G401.6 (cell line): ENCODE data around the gene BCAS2.
"Not testable (repeated sequence)": the region's sequence is repeated elsewhere in the genome, so short reads cannot be mapped to it uniquely, and the experiment has no call there.

Source experiments
- FAIRE-seq: peaks from 2 replicates; lab custom pipeline; 2012; peaks lifted over from hg19 to GRCh38; lab: Jason Lieb, UNC

The BCAS2 gene

GRCh38 chr1:114581335-114582287, at the start of gene BCAS2:
BCAS2 (minus strand) TSS chr1:114581615; CDS start chr1:114581591, 24 bp downstream.
- FAIRE-seq = peak; percentile 99

- no peak for FAIRE-seq
These were observed 45.7 kb upstream of the BCAS2 start for GRCh38 chr1:114627107-114627506.

GRCh38 chr1:114623364-114623763, 41.9 kb upstream of the BCAS2 start:
- FAIRE-seq = no peak

DNA sequence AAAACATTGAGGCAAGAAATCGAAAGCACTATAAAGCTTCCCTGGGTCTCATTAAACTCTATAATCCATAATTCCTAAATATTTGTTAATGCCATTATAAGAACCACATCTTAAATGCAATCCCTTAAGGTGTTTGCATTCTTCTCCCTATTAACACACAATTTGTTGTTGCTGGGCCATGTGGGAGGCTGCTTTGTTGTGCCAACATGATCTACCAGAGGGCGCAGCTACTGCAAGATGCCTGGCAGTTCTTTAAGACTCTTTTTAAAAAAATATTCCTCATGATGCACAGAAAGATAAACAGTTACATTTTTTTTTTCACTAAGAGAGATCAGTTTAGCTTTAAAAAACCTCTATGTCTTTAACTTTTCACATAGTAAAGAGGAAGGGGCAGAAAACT, 39.0 kb upstream of the BCAS2 start:
- FAIRE-seq = no peak

DNA sequence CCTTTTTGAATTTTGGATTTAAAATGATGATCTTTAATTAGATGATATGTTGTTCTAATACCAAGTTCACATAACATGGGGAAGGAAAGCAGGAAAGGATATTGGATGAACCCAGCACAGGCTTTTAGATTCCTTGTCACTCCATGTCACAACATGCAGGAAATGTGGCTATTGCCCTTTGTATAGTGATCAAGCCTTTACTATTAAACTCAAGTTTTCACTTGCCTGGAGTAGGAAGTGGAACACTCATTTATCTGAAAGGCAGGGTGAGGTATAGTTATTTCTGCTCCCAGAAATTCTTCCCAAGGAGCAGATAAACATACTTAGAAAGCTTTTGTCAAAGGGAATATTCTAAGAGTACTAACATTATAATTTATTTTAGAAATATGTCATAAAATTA, 37.2 kb upstream of the BCAS2 start:
- no peak for FAIRE-seq

GRCh38 chr1:114610546-114611245, 29.3 kb upstream of the BCAS2 start:
- FAIRE-seq = no peak

DNA sequence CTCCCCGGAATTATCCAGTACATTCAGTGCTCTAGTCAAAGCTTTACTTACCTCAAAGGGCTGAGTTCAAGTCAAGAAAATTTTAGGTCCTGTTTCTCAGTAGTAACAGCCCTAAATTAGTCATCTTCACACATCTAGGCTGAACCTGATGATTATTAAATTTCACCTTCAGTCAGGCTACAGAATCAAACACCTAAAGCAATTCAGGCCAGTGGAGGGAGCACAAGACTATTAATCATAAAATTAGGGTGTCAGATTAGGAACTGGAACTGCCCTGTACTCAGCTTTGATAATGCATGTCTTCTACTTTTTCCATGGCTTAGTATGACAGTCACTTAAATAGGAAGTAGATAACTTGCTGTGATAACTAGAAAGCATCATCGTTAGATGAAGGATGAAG, 28.4 kb upstream of the BCAS2 start:
- no peak for FAIRE-seq

DNA sequence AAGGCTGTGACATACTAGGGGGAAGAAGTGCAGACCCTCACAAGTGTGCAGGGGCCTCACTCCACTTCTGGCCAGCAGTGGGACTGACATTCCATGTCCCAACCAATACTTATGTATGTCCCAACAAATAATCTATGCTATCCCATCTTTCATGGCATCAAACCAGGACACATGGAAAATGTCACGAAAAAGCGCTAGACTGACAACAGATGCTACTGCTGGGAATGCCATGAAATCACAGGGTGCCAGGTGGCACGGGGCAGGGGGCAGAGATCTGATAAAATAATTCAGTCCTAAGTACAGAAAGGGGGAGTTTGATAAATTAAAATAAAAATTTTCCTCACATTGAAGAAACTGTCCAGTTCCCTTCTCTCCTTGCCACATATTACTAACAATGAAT, 27.6 kb upstream of the BCAS2 start:
- no peak for FAIRE-seq

- no peak for FAIRE-seq
These were observed 25.8 kb upstream of the BCAS2 start for GRCh38 chr1:114607223-114607622.

DNA sequence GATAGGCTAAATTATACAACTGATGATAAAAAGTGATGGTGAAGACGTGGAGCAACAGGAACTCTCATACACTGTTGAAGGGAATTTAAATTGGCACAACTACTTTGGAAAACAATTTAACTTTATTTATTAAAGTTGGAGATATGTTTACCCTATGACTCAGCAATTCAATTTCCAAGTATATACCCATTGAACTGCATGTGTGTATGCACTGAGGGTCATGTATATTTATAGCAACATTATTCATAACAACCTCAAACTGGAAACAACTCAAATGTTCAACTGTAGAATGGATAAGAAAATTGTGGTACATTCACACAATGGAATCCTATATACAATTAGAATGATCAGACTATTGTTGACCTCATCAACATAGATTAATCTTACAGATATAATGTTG, 16.5 kb upstream of the BCAS2 start:
- FAIRE-seq = no peak

DNA sequence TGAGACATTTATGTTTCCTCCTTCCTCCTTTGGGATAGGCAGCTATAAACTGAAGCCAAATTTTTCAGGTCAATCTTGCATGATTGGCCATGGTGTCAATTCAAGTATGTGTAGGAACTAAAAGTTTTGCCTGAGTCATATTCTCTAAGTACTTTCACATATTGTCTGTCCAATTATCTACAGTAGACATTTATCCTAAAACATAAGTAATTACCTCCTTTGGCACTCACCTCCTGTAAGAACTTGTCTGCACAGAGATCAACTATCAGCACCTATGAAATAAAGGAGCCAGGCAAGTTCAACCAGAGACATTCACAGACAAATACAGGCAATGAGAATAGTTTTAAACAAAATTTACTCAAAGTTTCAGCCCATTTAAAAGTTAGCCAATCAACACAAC, 14.2 kb upstream of the BCAS2 start:
- no peak for FAIRE-seq

- FAIRE-seq = no peak
These were observed 12.6 kb upstream of the BCAS2 start for GRCh38 chr1:114594046-114594445.

DNA sequence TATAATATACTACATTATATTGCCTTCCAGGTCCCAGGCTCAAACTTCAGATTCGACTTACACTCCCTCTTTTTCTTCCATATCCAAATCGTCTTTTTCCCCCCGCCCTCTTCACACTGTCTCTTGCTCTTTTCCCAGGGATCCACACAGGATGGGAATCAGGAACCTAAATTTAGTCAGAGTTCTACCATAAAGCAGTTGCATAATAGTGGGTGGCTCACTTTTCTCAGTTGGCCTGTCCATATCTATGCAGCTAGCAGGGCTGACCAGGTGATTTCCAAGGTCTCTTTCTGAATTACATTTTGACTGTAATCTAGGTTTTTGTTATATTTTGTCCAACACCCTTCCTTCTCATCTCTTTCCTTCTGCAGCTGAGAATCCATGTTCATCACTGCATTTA, 7.7 kb upstream of the BCAS2 start:
- no peak for FAIRE-seq

DNA sequence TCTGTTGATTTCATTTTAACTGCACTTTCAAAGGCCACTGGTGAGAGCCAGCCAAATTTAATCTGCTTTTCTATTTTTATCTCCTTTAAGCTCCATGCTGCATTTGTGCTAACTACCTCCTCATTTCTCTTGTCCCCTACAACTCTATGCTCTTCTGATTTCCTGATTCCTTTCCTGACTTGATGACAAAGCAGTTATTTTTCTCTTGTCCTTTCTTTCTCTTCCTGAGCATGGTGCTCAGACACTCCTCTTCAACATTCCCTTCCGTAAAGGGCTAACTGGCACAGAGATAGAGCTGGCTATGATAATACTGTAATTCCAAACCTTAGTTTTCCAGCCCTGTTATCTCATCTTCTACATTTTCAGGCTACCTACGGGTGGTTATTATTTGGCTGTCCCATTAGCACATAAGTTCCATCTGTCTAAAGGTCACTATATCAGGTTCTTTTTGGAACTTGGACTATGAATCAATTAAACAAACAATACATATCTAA, 6.8 kb upstream of the BCAS2 start:
- no peak for FAIRE-seq

DNA sequence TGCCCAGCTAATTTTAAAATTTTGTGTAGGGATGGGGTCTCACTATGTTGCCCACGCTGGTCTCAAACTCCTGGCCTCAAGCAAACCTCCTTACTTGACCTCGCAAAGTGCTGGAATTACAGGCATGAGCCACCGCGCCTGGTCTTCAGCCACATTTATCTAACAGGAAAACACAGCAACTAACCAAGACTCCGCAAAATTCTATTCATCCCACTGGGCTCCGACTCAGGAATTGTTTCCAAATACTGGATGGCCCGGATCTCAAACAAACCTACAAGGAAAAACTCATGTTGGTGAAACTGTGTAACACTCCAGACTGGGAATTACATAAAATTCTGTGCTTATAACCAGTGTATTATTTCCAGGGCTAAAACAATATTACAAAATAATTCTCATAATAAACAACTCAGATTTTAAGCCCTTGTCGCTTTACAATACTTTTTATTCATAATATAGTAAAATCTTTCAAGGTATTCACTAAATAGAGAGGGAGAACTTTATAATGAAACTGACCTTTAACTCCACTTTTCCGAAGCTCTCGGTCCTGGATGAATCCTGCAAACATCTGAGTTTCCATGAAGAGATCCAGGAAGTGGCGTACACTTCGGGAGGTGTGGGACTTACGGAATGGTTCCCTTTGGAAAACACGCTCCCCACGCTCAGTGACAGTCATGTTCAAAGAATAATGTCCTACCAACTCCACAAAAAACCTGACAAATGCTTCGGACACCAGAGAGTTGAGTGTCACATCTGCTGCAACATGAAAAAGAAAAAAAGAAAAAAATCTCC, 6.0 kb upstream of the BCAS2 start:
- no peak for FAIRE-seq

- no peak for FAIRE-seq
These were observed 5.2 kb upstream of the BCAS2 start for GRCh38 chr1:114586513-114587047.

DNA sequence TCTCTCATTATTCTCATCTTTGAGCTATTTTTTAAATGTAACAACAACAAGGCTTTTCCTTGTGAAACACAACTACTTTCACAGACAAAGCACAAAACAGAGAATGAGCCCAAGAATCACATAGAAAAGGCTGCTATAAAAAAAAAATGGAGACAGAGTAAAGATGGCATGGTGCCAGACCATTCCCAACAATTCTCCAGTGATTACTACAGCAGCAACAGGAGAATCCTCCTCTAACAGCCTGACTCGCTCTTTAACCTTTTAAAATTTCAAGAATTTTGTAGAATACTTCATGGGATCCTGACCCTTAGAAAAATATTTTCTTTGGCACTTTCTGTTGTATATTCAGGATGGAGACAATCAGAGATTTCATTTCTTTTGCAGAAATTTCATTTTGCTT, 3.8 kb upstream of the BCAS2 start:
- no peak for FAIRE-seq

- no peak for FAIRE-seq
These were observed 7.0 kb downstream of the BCAS2 start for GRCh38 chr1:114574365-114574764.

DNA sequence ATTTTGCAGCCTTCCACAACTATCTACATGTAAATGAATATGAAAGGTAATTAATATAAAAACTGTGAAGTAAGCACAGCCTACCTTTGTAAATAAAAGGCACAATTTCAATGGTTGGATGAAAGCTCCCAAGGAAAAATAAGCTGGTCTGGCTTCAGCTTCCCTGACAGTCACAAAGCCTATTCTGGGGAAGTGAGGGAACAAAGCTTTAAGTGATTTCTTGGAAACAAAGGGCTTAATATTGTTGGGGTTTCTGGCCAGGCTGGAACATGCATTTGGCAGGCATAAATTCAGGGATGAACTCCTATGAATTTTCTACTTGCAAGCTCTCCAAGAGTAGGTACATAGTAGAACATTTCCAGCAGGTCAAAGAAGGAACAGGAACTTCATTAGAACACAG, 17.3 kb downstream of the BCAS2 start:
- FAIRE-seq = no peak

- FAIRE-seq = not testable (repeated sequence)
These were observed 18.4 kb downstream of the BCAS2 start for GRCh38 chr1:114562978-114563510.

GRCh38 chr1:114561333-114561732, 20.1 kb downstream of the BCAS2 start:
- FAIRE-seq = no peak

GRCh38 chr1:114559356-114559755, 22.1 kb downstream of the BCAS2 start:
- FAIRE-seq = no peak
